Femur (tissue), 1 donor: ENCODE results near the gene VTA1.
"Not testable (repeated sequence)": the region's sequence is repeated elsewhere in the genome, so short reads cannot be mapped to it uniquely, and the experiment has no call there.

Experiments
- DNase-seq: peaks from one replicate; pipeline ENCODE4 v3.0.0-alpha.2; 2017

The VTA1 gene

GRCh38 chr6:142229518-142230270 lies 82.6 kb downstream of the VTA1 start:
- DNase-seq, result not testable (repeated sequence)

- DNase-seq, result not testable (repeated sequence)
Observed at GRCh38 chr6:142232206-142233044, 85.4 kb downstream of the VTA1 start.

- DNase-seq, result no peak
Observed at GRCh38 chr6:142233945-142234682, 87.1 kb downstream of the VTA1 start.

GRCh38 chr6:142235272-142235671 lies 88.2 kb downstream of the VTA1 start:
- DNase-seq, result peak; percentile 38

- DNase-seq, result no peak
Observed at GRCh38 chr6:142235791-142236190, 88.7 kb downstream of the VTA1 start.

- DNase-seq, result no peak
Observed at GRCh38 chr6:142236691-142237090, 89.6 kb downstream of the VTA1 start.

- DNase-seq, result no peak
Observed at GRCh38 chr6:142238881-142239280, 91.8 kb downstream of the VTA1 start.

- DNase-seq, result no peak
Observed at GRCh38 chr6:142240179-142240578, 93.1 kb downstream of the VTA1 start.

- no peak for DNase-seq
Observed at GRCh38 chr6:142241061-142241460, 94.0 kb downstream of the VTA1 start.

GRCh38 chr6:142242269-142242668 lies 95.2 kb downstream of the VTA1 start:
- no peak for DNase-seq

GRCh38 chr6:142246960-142247359 lies 99.9 kb downstream of the VTA1 start:
- DNase-seq, result no peak

- no peak for DNase-seq
Observed at GRCh38 chr6:142249266-142249665, 102.2 kb downstream of the VTA1 start.

- DNase-seq, result no peak
Observed at GRCh38 chr6:142251930-142252445, 104.9 kb downstream of the VTA1 start.

GRCh38 chr6:142254513-142254912 lies 107.5 kb downstream of the VTA1 start:
- no peak for DNase-seq

GRCh38 chr6:142255785-142256184 lies 108.7 kb downstream of the VTA1 start:
- no peak for DNase-seq

GRCh38 chr6:142258305-142258704 lies 111.2 kb downstream of the VTA1 start:
- DNase-seq, result no peak

- DNase-seq, result no peak
Observed at GRCh38 chr6:142258757-142259156, 111.7 kb downstream of the VTA1 start.

GRCh38 chr6:142260748-142261147 lies 113.7 kb downstream of the VTA1 start:
- no peak for DNase-seq

- DNase-seq, result no peak
Observed at GRCh38 chr6:142262231-142262630, 115.2 kb downstream of the VTA1 start.

GRCh38 chr6:142265476-142265875 lies 118.4 kb downstream of the VTA1 start:
- DNase-seq, result no peak

GRCh38 chr6:142266060-142266459 lies 119.0 kb downstream of the VTA1 start:
- no peak for DNase-seq

GRCh38 chr6:142271476-142271875 lies 124.4 kb downstream of the VTA1 start:
- no peak for DNase-seq
